GM11168 (cell line): ENCODE measurements around the gene PARD6B.
"Not testable (repeated sequence)": the region's sequence is repeated elsewhere in the genome, so short reads cannot be mapped to it uniquely, and the experiment has no call there.

Experiments used
- in situ Hi-C: fragments of 300-500 bp; cut with MboI; formaldehyde crosslinking; loops from one replicate; pipeline ENCODE4 v1.12.0; 2022; ENCODE audit warnings: low sequenced_read_pairs; ENCODE audit not compliant: unreplicated experiment

Gene PARD6B

GRCh38 chr20:50703651-50704438 is 27.5 kb upstream of the PARD6B start:
- in situ Hi-C loops: not testable (repeated sequence)

- in situ Hi-C loops: no loop called here
Measured at GRCh38 chr20:50704514-50704913, 26.9 kb upstream of the PARD6B start.

GRCh38 chr20:50704971-50705370 is 26.4 kb upstream of the PARD6B start:
- in situ Hi-C loops: no loop called here

- in situ Hi-C loops: no loop called here
Measured at GRCh38 chr20:50708845-50709635, 22.3 kb upstream of the PARD6B start.

- in situ Hi-C loops: no loop called here
Measured at GRCh38 chr20:50709636-50709973, 21.8 kb upstream of the PARD6B start.

GRCh38 chr20:50710492-50711063 is 20.8 kb upstream of the PARD6B start:
- in situ Hi-C loops: no loop called here

- in situ Hi-C loops: no loop called here
Measured at GRCh38 chr20:50711113-50711825, 20.1 kb upstream of the PARD6B start.

GRCh38 chr20:50712771-50713656 is 18.4 kb upstream of the PARD6B start:
- in situ Hi-C loops: no loop called here

GRCh38 chr20:50713657-50714101 is 17.7 kb upstream of the PARD6B start:
- in situ Hi-C loops: no loop called here

- in situ Hi-C loops: not testable (repeated sequence)
Measured at GRCh38 chr20:50714426-50714825, 17.0 kb upstream of the PARD6B start.

- in situ Hi-C loops: no loop called here
Measured at GRCh38 chr20:50715694-50716093, 15.7 kb upstream of the PARD6B start.

- in situ Hi-C loops: no loop called here
Measured at GRCh38 chr20:50716518-50716917, 14.9 kb upstream of the PARD6B start.

GRCh38 chr20:50717312-50717711 is 14.1 kb upstream of the PARD6B start:
- in situ Hi-C loops: no loop called here

GRCh38 chr20:50717974-50718761 is 13.2 kb upstream of the PARD6B start:
- in situ Hi-C loops: no loop called here

GRCh38 chr20:50719328-50719727 is 12.1 kb upstream of the PARD6B start:
- in situ Hi-C loops: no loop called here

- in situ Hi-C loops: no loop called here
Measured at GRCh38 chr20:50720026-50720425, 11.4 kb upstream of the PARD6B start.

GRCh38 chr20:50720582-50720981 is 10.8 kb upstream of the PARD6B start:
- in situ Hi-C loops: no loop called here

GRCh38 chr20:50721881-50722281 is 9.5 kb upstream of the PARD6B start:
- in situ Hi-C loops: no loop called here
